Spleen (tissue), 11 donors: ENCODE results near the gene PICK1. TPM values are rescaled to one million over a fixed set of nuclear protein-coding genes. Genes with fewer than 3 reads are reported as not detected.

Experiments
- DNase-seq: peaks from one replicate; pipeline ENCODE4 v3.0.0-alpha.2; 2020
- H3K27ac ChIP-seq, 8 donors: fragments of 200-600 bp; sonication (generic) in 7 of 8; 1 replicate in 4 of 8; 2 replicates in 4 of 8; pipeline versions ENCODE4 v1.5.0 to v1.8.0; 2016 to 2021; ENCODE audit warnings: inconsistent platforms in 4 of 8, mild to moderate bottlenecking in 4 of 8, moderate library complexity in 1 of 8
- H3K27me3 ChIP-seq, 7 donors: fragments of 200-600 bp; sonication (generic) in 6 of 7; replicated peaks in 1 of 7; 1 replicate in 4 of 7; 2 replicates in 3 of 7; pipeline versions ENCODE4 v1.5.0 to v1.8.0; 2016 to 2021; ENCODE audit warnings: inconsistent platforms in 3 of 7, mild to moderate bottlenecking in 1 of 7
- H3K36me3 ChIP-seq, 6 donors: fragments of 200-600 bp; sonication (generic) in 5 of 6; 1 replicate in 4 of 6; 2 replicates in 2 of 6; pipeline versions ENCODE4 v1.5.0 to v1.8.0; 2016 to 2021; ENCODE audit warnings: inconsistent platforms in 2 of 6
- H3K4me1 ChIP-seq, 6 donors: fragments of 200-600 bp; sonication (generic) in 5 of 6; 1 replicate in 3 of 6; 2 replicates in 3 of 6; pipeline versions ENCODE4 v1.5.0 to v1.8.0; 2016 to 2021; ENCODE audit warnings: inconsistent platforms in 3 of 6
- H3K4me3 ChIP-seq, 8 donors: fragments of 200-600 bp; sonication (generic) in 7 of 8; 1 replicate in 4 of 8; 2 replicates in 4 of 8; pipeline versions ENCODE4 v1.5.0 to v1.8.0; 2016 to 2021; ENCODE audit warnings: inconsistent platforms in 4 of 8, mild to moderate bottlenecking in 4 of 8, moderate library complexity in 2 of 8
- H3K9me3 ChIP-seq, 8 donors: fragments of 200-600 bp; sonication (generic) in 7 of 8; 1 replicate in 4 of 8; 2 replicates in 4 of 8; pipeline versions ENCODE4 v1.5.0 to v1.8.0; 2016 to 2021; ENCODE audit warnings: inconsistent platforms in 4 of 8
- POLR2A ChIP-seq, 3 donors: fragments of 450-650 bp; IDR thresholded peaks; one replicate each; pipeline ENCODE4 v1.5.1; 2017; ENCODE audit warnings: antibody characterized with exemption in 3 of 3, mild to moderate bottlenecking in 1 of 3
- POLR2AphosphoS5 ChIP-seq, 3 donors: sonication (generic); formaldehyde crosslinking; IDR thresholded peaks; one replicate each; pipeline ENCODE4 v1.5.1; 2017; ENCODE audit warnings: antibody characterized with exemption in 3 of 3
- WGBS, 5 donors: extraction: QIAGEN DNeasy Blood & Tissue Kit in 3 of 5; methylation state at CpG; one replicate each; pipeline versions ENCODE4 v1.1.5 to v1.1.7; 2013 to 2018; 5-methylcytosine and 5-hydroxymethylcytosine counted together
- intact Hi-C: fragments of 100-400 bp; cut with DNase I; formaldehyde crosslinking; loops from one replicate; pipeline ENCODE4 v1.15.0; 2023; ENCODE audit warnings: low total_unique reads
- polyA plus RNA-seq, 3 donors: library from polyadenylated mRNA; stranded (reverse); fragments of 200-250 nt; gene quantifications; one replicate each; pipeline ENCODE4 v1.2.1, GENCODE V29; 2013
- total RNA-seq, 7 donors: library from RNA; depleted of rRNA in 3 of 7; stranded (reverse); fragments of >200 nt in 3 of 7; fragmentation: NEBNext Ultra II Directional in 4 of 7; extraction: Animal tissue kit (Norgen Biotek cat#: 25700) in 4 of 7; gene quantifications; one replicate each; pipeline versions ENCODE4 v1.1.0 to v1.2.1, GENCODE V29; 2016 to 2021
- TF ChIP-seq, protein P1 (sequence below), 11 experiments: fragments of 200-600 bp in 7 of 11; fragments of 450-650 bp in 4 of 11; sonication (generic) in 4 of 11; IDR thresholded peaks in 8 of 11; conservative IDR thresholded peaks in 3 of 11; 1 replicate in 7 of 11; 2 replicates in 4 of 11; pipeline versions ENCODE4 v1.4.0 to v1.8.0; 2016 to 2021; ENCODE audit warnings: antibody characterized with exemption in 11 of 11, inconsistent platforms in 4 of 11, mild to moderate bottlenecking in 1 of 11
- donor health status: healthy with polysubstance abuse.
- donor health status: DM: no; HTN: no; CAD: no; lungs with moderate emphysema.
- donor health status: DM: no; HTN: no; CAD: no.
- donor health status: Bipolar disorder and iron deficiency.
- donor health status: healthy.
- donor health status: DM: no; HTN: no; CAD: no.
- donor health status: DM: yes; HTN: yes; CAD: no.

PICK1 gene
- total and polyA plus RNA-seq, 10 donors: 14.9 to 34.2 (median 28.4) TPM

DNA sequence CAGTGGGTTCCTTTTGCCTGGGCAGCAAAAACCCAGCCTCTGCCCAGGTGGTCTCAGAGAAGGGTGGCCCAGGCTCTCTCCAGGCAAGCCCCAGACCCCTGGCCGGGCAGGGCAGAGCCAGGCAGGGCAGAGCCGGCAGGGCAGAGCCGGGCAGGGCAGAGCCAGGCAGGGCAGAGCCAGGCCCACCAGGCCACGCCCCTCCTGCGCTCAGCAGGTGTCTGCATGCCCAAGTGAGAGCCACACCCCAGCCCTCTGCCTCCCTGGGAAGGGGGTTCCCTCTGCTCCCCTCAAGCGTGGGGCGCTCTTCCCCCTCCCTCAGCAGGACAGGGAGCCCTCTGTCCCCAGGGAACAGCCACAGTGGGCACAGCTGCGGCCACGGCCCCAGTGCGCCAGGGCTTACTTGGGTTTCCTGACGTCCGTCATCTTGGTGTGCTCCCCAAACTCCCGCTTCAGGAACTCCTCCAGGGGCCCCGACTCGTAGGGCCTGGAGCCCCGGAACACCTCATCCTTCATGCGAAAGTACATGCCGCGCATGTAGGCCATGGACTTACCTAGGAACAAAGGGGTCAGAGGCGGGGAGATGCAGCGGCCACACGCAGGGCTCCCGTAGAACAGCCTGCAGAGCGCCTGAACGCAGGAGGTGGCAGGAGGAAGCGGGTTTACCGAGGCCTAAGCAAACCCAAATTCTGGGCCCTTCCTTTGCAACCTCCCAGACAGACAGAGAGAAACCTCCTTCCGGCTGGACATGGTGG is 63.3 kb downstream of the PICK1 start:
- Histone ChIP-seq H3K4me3 (no peak overlapping the region), H3K36me3 (peaks cover 0 to 19% (median 4%) of the 10 kb centered on the region in 6 donors), H3K9me3 (no peaks in the 10 kb centered on the region), H3K27ac (no peak overlapping the region), H3K27me3 (no peaks in the 10 kb centered on the region), H3K4me1 (no peaks in the 10 kb centered on the region)
- DNase-seq: no peak
- TF ChIP-seq, protein P1, sequence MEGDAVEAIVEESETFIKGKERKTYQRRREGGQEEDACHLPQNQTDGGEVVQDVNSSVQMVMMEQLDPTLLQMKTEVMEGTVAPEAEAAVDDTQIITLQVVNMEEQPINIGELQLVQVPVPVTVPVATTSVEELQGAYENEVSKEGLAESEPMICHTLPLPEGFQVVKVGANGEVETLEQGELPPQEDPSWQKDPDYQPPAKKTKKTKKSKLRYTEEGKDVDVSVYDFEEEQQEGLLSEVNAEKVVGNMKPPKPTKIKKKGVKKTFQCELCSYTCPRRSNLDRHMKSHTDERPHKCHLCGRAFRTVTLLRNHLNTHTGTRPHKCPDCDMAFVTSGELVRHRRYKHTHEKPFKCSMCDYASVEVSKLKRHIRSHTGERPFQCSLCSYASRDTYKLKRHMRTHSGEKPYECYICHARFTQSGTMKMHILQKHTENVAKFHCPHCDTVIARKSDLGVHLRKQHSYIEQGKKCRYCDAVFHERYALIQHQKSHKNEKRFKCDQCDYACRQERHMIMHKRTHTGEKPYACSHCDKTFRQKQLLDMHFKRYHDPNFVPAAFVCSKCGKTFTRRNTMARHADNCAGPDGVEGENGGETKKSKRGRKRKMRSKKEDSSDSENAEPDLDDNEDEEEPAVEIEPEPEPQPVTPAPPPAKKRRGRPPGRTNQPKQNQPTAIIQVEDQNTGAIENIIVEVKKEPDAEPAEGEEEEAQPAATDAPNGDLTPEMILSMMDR (IDR thresholded peaks at IDR 0.05 in 8 of 11, conservative IDR thresholded peaks at IDR 0.05 in 3 of 11): no peak
- no peak for TF ChIP-seq POLR2AphosphoS5 (IDR thresholded peaks at IDR 0.05)
- no peak for TF ChIP-seq POLR2A (IDR thresholded peaks at IDR 0.05)
- intact Hi-C loops: loop anchor here (10.0 kb wide), 1 partner anchor 104 kb away; no protein-coding TSS in a partner anchor
- 88 to 92% (median 90%) methylated on average over 25 to 28 of the region's 28 CpGs for WGBS, 5 donors

DNA sequence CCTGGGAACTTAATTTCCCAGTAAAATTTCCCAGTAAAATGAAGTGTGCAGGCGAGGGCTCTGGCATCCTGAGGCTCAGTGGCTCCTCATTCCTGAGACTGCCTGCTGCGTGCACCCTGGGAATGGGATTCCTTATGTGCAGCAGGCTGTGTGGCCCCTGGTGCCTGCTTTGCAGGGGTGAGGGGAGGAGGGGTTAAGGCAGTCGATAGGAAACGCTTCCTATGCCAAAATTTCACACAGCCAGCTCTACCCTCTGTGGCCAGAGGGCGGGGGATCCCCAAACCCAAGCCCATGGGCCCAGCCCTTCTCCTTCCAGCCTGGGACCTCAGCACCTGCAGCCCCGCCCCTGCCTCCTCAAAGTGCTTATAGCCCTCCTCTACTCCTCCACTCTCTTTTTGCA is 65.4 kb downstream of the PICK1 start:
- Histone ChIP-seq H3K27ac (no peak overlapping the region), H3K4me3 (no peak overlapping the region), H3K4me1 (no peaks in the 10 kb centered on the region), H3K27me3 (no peaks in the 10 kb centered on the region), H3K9me3 (no peaks in the 10 kb centered on the region), H3K36me3 (peaks cover 0 to 33% (median 8%) of the 10 kb centered on the region in 6 donors)
- WGBS, 5 donors: 66 to 87% (median 83%) methylated on average over 6 of the region's 6 CpGs
- TF ChIP-seq POLR2A (IDR thresholded peaks at IDR 0.05): no peak
- no peak for TF ChIP-seq POLR2AphosphoS5 (IDR thresholded peaks at IDR 0.05)
- TF ChIP-seq, protein P1 (IDR thresholded peaks at IDR 0.05 in 8 of 11, conservative IDR thresholded peaks at IDR 0.05 in 3 of 11): no peak
- no peak for DNase-seq
- intact Hi-C loops: loop anchor here (10.0 kb wide), 1 partner anchor 102 kb away; no protein-coding TSS in a partner anchor

DNA sequence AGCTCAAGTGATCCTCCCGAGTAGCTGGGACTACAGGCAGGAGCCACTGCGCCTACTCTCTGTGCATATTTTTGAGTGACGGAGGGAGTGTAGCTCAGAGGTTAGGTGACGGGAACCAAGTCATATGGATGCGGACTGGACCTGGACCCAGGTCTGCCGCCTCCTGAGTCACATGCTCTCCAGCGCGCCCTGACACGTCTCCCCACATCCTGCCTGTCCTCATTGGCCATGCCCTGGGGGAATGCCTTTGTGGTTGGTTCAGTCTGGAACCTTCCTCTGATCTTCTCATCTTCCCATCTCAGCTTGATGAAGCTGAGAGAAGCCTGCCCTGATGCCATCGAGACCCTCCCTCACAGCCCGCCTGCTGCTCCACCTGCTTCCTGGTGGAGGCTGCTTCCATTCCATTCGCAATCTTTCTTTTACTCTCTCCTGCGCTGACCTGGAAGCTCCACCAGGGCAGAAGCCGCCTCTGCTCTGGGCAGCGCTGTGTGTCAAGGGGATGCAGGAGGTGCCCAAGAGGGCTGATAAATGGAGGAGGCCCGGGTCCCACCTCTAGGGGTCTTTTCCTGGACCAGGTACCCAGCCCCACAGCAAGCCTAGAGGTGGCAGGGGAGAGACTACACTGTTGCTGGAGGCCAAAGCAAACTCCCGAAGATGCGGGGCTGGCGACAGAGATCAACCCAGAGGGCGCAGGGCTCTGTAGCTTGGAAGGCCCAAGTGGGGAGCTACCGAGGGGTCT is 67.2 kb downstream of the PICK1 start:
- Histone ChIP-seq H3K4me3 (no peak overlapping the region), H3K27ac (no peak overlapping the region), H3K36me3 (peaks cover 0 to 50% (median 10%) of the 10 kb centered on the region in 6 donors), H3K27me3 (no peaks in the 10 kb centered on the region), H3K4me1 (no peaks in the 10 kb centered on the region), H3K9me3 (no peaks in the 10 kb centered on the region)
- WGBS, 5 donors: 89 to 95% (median 93%) methylated on average over 19 to 21 of the region's 21 CpGs
- DNase-seq: no peak
- no peak for TF ChIP-seq POLR2AphosphoS5 (IDR thresholded peaks at IDR 0.05)
- TF ChIP-seq, protein P1 (IDR thresholded peaks at IDR 0.05 in 8 of 11, conservative IDR thresholded peaks at IDR 0.05 in 3 of 11): no peak
- TF ChIP-seq POLR2A (IDR thresholded peaks at IDR 0.05): no peak
- intact Hi-C loops: loop anchor here (10.0 kb wide), 1 partner anchor 100 kb away; no protein-coding TSS in a partner anchor
